Measurements from ENCODE around the gene TIAL1. TPM values are rescaled to one million over a fixed set of nuclear protein-coding genes. Genes with fewer than 3 reads are reported as not detected.

Gene TIAL1
- total RNA-seq, 1 donor from 2014 or later = 43.8 TPM

GRCh38 chr10:119640384-119640783 lies 43.6 kb upstream of the TIAL1 start:
- no peak for DNase-seq (ENCODE audit: low read depth)
- no peak overlapping the region for H3K4me3 ChIP-seq (ENCODE audit: low read depth, low read length)
- no peak for TF ChIP-seq CTCF (conservative IDR thresholded peaks at IDR 0.05; ENCODE audit: low read depth, low read length)

- no peak for DNase-seq (ENCODE audit: low read depth)
- no peak overlapping the region for H3K4me3 ChIP-seq (ENCODE audit: low read depth, low read length)
- no peak for TF ChIP-seq CTCF (conservative IDR thresholded peaks at IDR 0.05; ENCODE audit: low read depth, low read length)
Measured at GRCh38 chr10:119638982-119639381, 42.2 kb upstream of the TIAL1 start.

GRCh38 chr10:119637631-119638030 lies 40.9 kb upstream of the TIAL1 start:
- no peak for TF ChIP-seq CTCF (conservative IDR thresholded peaks at IDR 0.05; ENCODE audit: low read depth, low read length)
- no peak overlapping the region for H3K4me3 ChIP-seq (ENCODE audit: low read depth, low read length)

GRCh38 chr10:119634219-119634544 lies 37.4 kb upstream of the TIAL1 start:
- no peak for DNase-seq (ENCODE audit: low read depth)
- no peak overlapping the region for H3K4me3 ChIP-seq (ENCODE audit: low read depth, low read length)
- no peak for TF ChIP-seq CTCF (conservative IDR thresholded peaks at IDR 0.05; ENCODE audit: low read depth, low read length)

More at GRCh38 chr10:119637631-119638030, 40.9 kb upstream of the TIAL1 start:
- DNase-seq (ENCODE audit: low read depth) = no peak

GRCh38 chr10:119633538-119634218 lies 36.9 kb upstream of the TIAL1 start:
- DNase-seq (ENCODE audit: low read depth) = no peak

GRCh38 chr10:119630300-119630699 lies 33.5 kb upstream of the TIAL1 start:
- TF ChIP-seq CTCF (conservative IDR thresholded peaks at IDR 0.05; ENCODE audit: low read depth, low read length) = no peak
- no peak for DNase-seq (ENCODE audit: low read depth)
- H3K4me3 ChIP-seq (ENCODE audit: low read depth, low read length) = no peak overlapping the region

More at GRCh38 chr10:119633538-119634218, 36.9 kb upstream of the TIAL1 start:
- H3K4me3 ChIP-seq (ENCODE audit: low read depth, low read length) = no peak overlapping the region
- no peak for TF ChIP-seq CTCF (conservative IDR thresholded peaks at IDR 0.05; ENCODE audit: low read depth, low read length)
